ENCODE measurements around the gene UBAC2.
"Not testable (repeated sequence)": the region's sequence is repeated elsewhere in the genome, so short reads cannot be mapped to it uniquely, and the experiment has no call there.

Gene UBAC2

DNA sequence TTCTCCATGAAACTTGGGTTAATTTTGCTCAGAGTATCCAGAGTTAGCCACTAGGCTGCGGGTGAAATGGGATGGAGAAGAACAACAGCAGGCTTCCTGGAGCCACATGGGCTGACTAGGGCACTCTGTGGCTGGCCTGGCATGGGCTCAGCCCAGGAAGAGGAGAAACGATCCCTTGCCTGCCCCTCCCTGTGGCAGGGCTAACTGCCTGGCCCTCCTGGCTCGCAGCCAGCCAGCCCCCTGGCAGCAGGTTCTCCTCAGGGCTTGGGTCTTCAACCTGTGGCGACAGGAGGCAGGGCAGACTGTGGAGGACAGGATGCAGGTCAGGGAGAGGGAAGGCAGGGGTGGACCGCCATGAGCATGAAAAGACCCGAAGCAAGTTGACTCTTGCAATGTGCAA lies 185.3 kb downstream of the UBAC2 start:
- DNase-seq (ENCODE audit: insufficient read length, low spot score) (no peak), FAIRE-seq (no peak)

DNA sequence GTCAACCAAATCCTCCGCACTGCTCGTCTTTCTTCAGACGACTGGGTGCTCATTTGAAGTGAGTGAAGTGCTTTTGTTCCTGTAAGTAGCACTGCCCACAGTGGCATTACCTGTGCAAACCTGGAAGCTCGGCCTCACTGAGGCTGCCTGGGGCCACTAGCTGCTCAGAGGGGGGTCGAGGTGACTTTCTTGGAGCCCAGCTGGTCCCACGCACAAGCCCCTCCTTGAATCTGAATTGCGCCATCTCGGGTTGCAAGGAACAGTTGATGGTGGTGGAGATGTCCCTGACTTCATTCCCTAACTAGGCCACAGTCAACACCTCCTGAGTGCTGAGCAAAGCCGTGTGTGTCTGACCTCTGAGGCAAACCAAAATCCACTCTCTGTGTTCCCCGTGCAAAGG lies 185.8 kb downstream of the UBAC2 start:
- DNase-seq (ENCODE audit: insufficient read length, low spot score): no peak
- no peak for FAIRE-seq

- FAIRE-seq (no peak), DNase-seq (ENCODE audit: insufficient read length, low spot score) (peak; percentile 28)
Observed at GRCh38 chr13:99386911-99387788, 186.5 kb downstream of the UBAC2 start.

DNA sequence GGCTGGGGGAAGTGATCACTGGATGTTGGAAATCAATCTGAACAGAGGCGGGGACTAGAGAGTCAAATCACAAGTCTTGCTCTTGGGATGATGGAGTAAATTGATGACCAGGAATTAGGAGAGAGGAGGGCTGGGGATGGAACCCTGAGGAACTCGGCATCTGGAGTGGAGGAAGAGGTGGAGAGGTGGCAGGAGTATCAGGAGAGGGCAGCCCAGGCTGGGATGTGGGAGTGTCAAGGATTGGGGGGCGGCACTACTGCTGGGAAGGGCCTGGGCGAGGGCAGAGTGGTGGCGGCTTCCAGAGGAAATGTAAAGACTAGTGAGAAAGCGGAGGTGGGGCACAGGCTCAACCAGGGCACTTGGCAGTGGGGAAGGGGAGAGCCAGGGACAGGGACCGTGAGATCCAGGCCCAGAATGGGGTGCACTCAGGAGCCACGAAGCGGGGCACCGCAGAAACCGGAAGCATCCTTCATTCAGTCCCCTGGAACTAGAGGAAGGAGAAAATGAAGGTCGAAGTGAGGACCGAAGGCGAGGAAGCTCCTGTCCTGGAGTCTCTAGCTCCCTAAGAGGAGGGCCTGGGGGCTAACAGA lies 187.8 kb downstream of the UBAC2 start:
- DNase-seq (ENCODE audit: insufficient read length, low spot score) (no peak), FAIRE-seq (no peak)

DNA sequence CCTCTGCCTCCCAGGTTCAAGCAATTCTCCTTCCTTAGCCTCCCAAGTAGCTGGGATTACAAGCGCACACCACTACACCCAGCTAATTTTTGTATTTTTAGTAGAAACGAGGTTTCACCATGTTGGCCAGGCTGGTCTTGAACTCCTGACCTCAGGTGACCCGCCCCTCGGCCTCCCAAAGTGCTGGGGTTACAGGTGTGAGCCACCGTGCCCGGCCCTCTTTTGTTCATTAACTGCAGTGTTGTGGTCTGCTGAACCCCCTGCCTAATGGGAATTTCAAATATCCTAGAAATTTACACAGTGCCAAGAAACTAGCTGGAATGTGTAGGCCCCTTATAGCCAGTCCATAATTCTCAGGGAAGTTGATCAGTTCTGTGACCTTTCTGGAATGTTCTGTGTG lies 188.4 kb downstream of the UBAC2 start:
- not testable (repeated sequence) for FAIRE-seq; DNase-seq (ENCODE audit: insufficient read length, low spot score)

DNA sequence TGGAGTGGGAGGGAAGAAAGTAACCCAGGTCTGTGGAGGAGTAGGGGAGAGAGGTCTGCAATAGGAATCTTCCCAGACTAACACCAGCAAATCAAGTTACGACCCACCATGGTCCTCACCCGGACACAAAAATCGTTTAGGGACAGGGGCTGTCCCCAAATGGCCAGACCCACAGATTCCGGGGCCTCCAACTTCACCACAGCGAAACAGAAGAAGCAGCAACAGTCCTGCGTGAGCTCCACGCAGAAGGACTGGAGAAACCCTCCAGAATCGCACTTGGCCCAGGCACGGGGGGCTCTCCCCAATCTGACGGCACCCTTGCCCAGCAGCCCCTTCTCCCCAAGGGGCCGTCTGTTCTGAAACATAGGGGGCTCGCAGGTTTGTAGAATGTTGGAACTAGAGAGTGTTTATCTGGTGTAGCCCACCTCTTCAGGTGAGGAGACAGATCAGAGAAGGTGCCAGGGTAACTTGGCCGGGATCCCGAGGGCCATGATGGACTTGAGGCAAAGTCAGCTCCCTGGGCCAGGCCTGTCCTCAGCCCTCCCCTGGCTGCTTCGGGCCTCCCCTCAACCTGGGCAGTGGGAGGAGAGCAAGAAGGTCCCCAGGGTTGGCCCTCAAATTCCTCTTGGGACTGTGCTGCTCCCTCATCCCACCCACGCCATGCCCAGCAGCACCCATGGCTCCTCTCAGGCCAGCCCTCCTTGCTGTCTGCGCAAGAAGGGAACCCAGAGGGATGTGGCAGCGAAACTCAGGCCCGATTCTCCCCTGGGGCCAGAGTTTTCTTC lies 189.1 kb downstream of the UBAC2 start:
- FAIRE-seq (no peak), DNase-seq (ENCODE audit: insufficient read length, low spot score) (no peak)

DNA sequence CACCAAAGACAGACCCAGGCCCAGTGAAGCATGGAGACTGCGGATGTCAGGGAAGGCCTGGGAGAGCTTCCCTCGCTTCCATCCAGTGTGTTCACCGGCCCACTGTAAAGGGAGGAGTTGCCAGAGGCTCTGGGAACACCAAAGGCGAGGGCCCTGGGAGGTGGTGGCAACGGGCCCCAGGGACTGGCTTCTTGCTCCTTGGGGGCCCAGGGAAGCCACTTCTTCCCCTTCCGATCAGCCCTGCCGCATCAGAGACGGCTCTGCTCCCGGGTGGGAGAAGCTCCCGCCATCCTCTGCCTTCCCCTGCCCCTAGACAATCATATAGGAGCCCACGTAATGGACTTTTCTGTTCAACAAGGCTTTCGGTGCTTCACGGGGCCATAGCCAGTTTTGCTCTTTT lies 189.9 kb downstream of the UBAC2 start:
- DNase-seq (ENCODE audit: insufficient read length, low spot score) (no peak), FAIRE-seq (no peak)

DNA sequence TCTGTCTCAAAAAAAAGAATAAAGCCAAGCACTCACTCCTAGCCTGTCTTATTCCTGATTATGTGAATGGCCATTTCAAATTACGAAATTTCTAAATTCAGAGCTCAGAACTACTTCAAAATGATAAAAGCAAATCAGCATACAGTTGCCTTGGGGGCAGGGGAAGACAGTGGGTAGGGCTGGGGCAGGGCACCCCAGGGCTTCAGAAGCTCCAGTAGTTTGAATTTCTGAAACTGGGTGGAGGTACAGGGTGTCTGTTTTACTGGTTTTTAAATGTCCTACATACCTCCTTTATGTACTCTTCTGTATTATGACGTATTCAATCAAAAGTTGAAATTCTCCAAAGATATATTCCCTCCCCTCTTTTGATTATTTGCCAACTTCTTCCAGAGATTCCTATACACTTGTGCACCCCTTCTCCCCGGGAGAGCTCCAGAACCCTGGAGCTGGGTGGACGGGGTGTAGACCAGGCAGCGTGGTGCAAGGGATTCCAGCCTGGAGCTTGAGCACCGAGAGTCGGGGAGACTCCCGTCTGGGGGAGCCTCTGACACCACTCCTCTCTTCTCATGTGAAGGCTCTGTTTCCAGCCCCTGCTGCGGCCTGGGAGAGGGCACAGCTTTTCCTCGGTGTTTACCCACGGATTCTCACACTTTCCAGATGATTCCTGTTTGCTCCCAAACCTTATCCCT lies 191.3 kb downstream of the UBAC2 start:
- DNase-seq (ENCODE audit: insufficient read length, low spot score) (no peak), FAIRE-seq (no peak)

DNA sequence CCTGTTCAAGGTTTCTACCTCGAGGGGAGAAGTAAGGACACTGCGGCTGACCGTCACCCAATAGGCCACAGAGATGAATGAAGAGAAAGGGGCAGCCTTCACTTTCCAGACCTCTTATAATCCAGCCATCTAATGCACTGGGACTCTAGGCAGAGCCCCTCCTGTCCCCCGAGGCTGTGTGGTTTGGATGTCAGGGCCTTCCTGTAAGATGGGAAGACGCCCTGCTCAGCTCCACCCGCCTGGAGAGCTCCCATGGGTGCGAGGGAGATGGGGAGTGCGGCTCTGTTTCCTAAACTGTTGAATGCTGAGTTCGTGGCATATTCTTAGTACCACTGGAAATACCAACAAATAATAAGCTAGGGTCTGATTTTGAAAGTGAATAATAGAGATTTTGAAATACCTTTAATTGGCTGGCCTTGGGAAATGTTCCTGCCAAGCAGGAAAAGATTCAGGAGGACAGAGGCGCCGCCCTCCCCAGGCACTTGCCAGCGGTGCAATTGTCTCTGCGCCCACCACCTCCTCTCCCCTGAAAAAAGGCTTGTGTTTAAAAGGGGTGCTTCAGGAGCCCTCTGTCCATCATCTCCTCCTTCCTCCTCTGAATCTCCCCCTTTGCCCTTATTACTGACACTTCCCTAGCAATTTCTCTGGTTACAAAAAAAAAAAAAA lies 191.9 kb downstream of the UBAC2 start:
- no peak for DNase-seq (ENCODE audit: insufficient read length, low spot score)
- no peak for FAIRE-seq

- DNase-seq (ENCODE audit: insufficient read length, low spot score); FAIRE-seq: not testable (repeated sequence)
Observed at GRCh38 chr13:99393391-99393790, 192.7 kb downstream of the UBAC2 start.

DNA sequence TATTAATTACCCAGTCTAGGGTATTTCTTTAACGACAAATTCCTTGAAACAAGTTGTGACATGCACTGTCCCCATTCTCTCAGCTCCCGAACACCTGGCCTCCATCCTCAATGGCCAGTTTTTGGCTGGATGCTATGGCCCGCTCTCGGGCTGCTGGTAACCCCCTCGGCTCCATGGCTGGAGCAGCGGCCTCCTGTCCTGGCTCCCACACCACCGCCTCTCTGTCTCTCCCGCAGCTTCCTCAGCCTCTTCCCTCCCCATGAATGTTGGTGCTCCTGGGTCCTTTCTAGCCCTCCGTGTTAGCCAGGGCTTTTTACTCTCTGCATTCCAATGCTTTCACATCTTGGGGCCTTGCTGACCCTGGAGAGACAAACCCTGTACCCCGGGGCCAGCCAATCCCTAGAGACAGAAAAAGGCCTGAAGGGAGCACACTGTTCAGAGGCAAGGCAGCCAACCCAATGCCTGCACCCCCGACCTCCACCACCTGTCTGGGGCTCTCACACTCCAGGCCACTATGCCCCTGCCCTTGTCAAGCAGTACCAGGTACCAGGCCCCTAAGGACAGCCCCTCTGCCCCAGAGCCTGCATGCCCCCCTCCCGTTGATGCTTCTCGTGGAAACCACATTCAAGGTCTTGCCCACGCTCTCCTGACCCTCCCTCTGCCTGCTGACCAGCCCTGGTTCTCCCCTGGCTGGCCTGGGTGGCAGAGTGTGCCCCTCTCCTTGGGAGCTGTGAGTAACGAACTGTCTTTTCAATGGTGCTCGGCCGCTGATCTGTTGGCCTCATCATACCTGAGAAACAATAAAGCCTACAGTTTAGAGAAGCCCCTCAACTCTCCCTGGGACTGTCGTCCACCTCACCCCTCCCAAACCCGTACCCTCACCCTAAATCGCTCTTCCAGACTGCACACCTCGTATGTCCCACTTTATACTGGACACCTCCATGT lies 193.4 kb downstream of the UBAC2 start:
- no peak for FAIRE-seq

DNA sequence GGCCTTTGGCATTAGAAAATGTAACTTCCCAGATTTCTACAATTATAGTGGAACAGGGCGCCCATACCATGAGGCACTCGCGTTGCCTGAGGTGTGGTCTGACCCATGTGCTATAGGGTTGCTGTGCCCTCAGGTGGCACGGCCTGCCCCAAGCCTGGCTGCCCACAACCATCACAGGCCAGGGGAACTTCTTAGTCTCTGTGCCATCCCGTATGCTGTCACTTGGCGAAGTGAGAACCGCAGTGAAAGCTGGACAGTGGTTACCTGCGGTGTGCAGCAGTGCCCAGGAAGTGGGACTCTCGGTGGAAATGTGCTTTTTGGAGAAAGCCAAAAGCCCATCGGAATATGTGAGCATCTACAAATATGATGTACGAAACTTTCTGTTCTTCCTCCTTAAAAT lies 194.8 kb downstream of the UBAC2 start:
- no peak for FAIRE-seq
- DNase-seq (ENCODE audit: insufficient read length, low spot score): no peak

More for the DNA sequence above, 193.4 kb downstream of the UBAC2 start:
- no peak for DNase-seq (ENCODE audit: insufficient read length, low spot score)

DNA sequence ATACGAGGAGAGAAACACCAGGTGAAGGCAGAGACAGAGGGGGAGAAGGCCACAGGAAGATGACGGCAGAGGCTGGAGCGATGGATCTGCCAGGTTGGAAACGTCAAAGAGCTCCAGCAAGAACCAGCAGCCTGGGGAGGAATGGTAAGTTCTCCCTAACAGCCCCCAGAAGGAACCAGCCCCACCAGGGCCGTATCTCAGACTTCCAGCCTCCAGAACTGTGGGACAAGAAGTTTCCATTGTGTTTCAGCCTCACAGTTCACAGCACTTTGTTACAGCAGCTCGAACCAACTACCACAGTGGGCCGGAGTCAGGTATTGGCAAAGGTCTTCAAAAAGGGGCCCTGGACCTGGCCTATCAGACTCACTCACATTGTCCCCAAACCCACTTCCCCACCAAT lies 195.8 kb downstream of the UBAC2 start:
- FAIRE-seq: no peak
- no peak for DNase-seq (ENCODE audit: insufficient read length, low spot score)

- DNase-seq (ENCODE audit: insufficient read length, low spot score) (no peak), FAIRE-seq (no peak)
Observed at GRCh38 chr13:99398071-99398470, 197.4 kb downstream of the UBAC2 start.

DNA sequence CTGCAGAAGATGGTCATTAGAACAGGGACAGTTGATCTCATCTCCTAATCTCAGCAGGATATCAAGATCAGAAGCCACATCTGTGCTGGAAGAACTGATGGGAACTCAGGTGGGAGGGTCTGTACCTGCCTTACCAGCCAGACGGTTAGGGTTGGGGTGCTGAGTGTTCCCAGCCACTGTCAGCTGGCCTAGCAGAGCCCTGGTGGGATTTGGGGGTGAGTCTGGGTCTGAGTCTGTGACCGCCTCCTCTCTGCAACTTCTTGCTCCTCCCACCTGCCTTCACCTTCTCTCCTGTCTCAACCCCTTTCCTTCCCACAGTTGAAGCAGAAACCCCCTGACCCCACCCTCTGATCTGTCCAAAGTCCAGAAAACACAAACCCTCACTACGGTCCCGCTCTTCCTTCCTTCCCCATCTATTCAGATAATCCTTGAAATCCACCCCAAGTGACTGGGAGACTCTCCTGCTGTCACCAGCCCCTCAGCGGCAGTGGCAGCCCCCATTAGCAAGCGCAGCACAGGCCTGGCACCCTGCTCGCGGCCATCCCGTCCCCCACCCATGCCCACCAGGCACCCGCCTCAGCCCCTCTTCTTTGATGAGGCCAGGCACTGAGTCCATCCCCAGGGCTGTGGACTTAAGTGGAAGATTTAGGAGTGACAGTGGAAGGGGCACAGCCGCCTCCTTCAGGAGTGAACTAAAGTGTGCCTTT lies 198.4 kb downstream of the UBAC2 start:
- DNase-seq (ENCODE audit: insufficient read length, low spot score): no peak
- FAIRE-seq: no peak

DNA sequence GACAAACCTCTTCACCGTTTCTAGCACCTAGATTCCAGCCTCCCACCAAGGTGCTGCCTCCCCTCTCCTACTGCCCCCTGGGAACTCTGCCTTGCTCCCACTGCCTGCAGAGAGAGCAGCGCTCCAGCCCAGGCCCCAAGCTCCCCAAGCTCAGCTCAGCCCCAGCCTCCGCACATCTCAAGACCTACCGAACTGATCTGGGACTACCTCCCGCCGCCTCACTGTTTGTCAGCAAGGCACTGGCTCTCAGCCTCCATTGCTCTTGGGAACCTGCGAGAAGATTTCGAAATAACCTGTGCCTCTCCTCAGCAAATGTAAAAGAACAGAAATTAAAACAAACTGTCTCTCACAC lies 198.9 kb downstream of the UBAC2 start:
- DNase-seq (ENCODE audit: insufficient read length, low spot score) (no peak), FAIRE-seq (no peak)

DNA sequence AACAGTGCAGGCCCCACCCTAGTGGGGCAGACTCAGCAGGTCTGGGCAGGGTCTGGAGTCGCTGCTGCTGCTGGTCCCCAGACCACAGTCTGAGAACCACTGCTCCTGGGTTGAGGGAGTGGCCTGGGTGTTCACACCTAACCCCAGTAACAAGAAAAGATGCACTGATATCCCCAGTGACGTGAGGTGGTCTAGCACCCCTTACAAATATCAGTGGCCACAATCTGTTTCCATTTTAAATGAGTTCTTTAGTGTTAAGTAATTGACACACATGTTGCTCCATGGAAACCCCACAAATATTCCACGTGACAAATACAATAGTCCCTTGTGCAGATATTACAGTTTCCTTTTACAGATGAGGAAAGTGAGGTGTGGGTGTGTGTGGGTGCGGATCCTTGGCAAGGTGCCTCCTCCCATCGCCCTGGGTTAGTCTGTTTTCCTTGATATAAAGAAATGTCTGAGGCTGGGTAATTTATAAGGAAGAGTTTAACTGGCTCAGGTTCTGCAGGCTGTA lies 202.9 kb downstream of the UBAC2 start:
- no peak for DNase-seq (ENCODE audit: insufficient read length, low spot score)
- FAIRE-seq: no peak

- DNase-seq (ENCODE audit: insufficient read length, low spot score) (no peak), FAIRE-seq (no peak)
Observed at GRCh38 chr13:99404005-99404755, 203.5 kb downstream of the UBAC2 start.
